ENCODE data around the gene BCO2. TPM values are rescaled to one million over a fixed set of nuclear protein-coding genes. Genes with fewer than 3 reads are reported as not detected.

The BCO2 gene
- total RNA-seq, 2 experiments from 2014 or later: 1.0 to 1.4 TPM

DNA sequence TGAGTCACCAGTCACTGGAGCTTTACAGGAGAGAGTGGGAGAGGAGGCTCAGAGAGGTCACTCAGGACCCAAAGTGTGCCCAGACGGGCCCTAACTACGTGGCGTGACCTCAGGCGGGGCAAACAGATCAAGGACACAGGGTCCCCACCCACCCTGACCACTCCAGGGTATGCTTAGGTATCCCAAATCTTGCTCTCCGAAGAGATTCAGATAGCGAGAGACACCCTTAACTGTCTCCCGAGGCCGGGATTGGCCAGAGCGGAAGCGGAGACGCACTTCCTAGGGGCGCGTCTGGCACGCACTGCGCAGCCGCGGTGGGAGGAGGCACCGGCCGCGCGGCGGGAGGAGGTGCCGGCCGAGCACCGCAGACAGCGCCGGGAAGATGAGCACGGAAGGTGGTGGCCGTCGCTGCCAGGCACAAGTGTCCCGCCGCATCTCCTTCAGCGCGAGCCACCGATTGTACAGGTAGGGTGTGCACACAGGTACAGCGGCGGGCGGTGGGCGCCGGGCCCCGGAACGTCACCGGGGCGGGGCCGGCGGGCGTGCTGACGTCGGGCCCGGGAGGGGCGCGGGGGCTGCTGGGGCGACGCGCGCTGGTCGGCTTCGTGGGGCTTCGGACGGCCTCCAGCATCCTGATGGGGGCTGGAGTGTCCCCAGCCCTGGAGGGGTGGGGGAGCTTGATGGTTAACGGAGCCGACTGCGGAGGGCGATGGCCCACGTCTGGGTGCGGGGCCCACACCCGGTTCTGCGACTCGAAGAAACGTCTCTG, 50.9 kb downstream of the BCO2 start, which contains the start of gene PTS:
Gene PTS, plus strand, starts transcription at position 367 of the 769 bp plus-strand sequence. Its CDS starts 16 bp downstream, at position 383.
- POLR2A ChIA-PET: interaction anchor here (0.6 to 2.0 kb wide), 9 partner anchors 10 to 381 kb away, joined by 3 to 19 read pairs (median 3); no protein-coding TSS in a partner anchor
- H3K4me1 Mint-ChIP-seq: peaks cover 32% of the 10 kb centered on the region

DNA sequence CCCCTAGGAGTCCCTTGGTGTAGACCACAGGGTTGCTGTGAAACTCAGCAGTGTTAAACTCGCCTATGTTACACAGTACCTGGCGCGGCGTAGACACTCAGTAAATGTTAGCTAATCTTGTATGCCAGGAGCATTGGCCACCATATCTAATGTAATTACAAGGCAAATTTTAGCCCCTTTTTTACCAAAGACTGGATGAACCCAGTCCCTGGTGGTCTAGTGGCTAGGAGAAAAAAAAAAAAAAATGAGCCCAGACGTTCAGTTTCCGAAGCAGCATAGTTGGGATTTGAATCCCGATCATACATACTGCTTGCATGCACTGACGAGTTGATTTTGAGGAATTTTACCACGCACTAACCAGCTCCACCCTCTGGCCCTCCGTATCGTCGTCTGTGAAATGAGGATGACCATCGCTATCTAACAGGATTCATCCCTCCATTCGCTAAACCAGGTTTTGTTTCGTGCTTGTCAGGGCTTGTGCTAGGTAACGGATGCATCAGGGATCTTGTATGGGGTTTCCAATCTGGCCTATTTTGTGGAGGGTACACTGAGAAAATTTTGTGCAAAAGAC, 51.6 kb downstream of the BCO2 start:
- DNase-seq: no peak
- Mint-ChIP-seq H3K27ac (peak overlapping the region; percentile 90), H3K4me3 (peak overlapping the region; percentile 80), H3K4me1 (peaks cover 30% of the 10 kb centered on the region), H3K36me3 (ENCODE audit: low read depth) (peaks cover 34% of the 10 kb centered on the region), H3K27me3 (no peaks in the 10 kb centered on the region), H3K9me3 (no peaks in the 10 kb centered on the region)
- POLR2A ChIA-PET: interaction anchor here (0.6 to 2.0 kb wide), 11 partner anchors 10 to 481 kb away, joined by 3 to 19 read pairs (median 3); no protein-coding TSS in a partner anchor
- CTCF ChIA-PET: interaction anchor here (0.7 to 1.9 kb wide), 3 partner anchors 53 to 1535 kb away, joined by 3 to 22 read pairs (median 9); no protein-coding TSS in a partner anchor

More for the DNA sequence above, 50.9 kb downstream of the BCO2 start, which contains the start of gene PTS:
- DNase-seq: peak; percentile 87
- H3K27ac Mint-ChIP-seq: peak within 1 kb of the TSS; percentile 90
- H3K27me3 Mint-ChIP-seq: no peaks in the 10 kb centered on the region
- H3K4me3 Mint-ChIP-seq: peak within 1 kb of the TSS; percentile 80
- peaks cover 33% of the 10 kb centered on the region for H3K36me3 Mint-ChIP-seq (ENCODE audit: low read depth)
- CTCF ChIA-PET: interaction anchor here (0.7 to 1.9 kb wide), 3 partner anchors 54 to 1535 kb away, joined by 3 to 22 read pairs (median 9); no protein-coding TSS in a partner anchor
- no peaks in the 10 kb centered on the region for H3K9me3 Mint-ChIP-seq

DNA sequence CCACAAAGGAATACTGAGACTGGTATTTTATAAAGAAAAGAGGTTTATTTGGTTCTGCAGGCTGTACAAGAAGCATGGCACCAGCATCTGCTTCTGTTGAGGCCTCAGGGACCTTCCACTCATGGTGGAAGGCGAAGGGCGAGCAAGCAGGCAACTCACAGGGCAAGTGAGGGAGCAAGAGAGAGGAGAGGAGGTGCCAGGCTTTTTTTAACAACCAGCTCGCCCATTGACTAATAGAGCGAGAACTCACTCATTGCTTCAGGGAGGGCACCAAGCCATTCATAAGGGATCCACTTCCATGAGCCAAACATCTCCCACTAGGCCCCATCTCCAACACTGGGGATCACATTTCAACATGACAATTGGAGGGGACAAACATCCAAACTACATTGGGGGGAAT, 52.2 kb downstream of the BCO2 start:
- ChIA-PET CTCF (interaction anchor here (1.3 kb wide), 2 partner anchors 8 to 53 kb away, joined by 5 to 15 read pairs; no protein-coding TSS in a partner anchor), POLR2A (interaction anchor here (0.6 to 1.9 kb wide), 5 partner anchors 9 to 482 kb away, joined by 3 to 5 read pairs (median 3); no protein-coding TSS in a partner anchor)
- peak overlapping the region; percentile 90 for H3K27ac Mint-ChIP-seq
- peak overlapping the region; percentile 80 for H3K4me3 Mint-ChIP-seq
- no peaks in the 10 kb centered on the region for H3K27me3 Mint-ChIP-seq
- no peak for DNase-seq
- peaks cover 40% of the 10 kb centered on the region for H3K36me3 Mint-ChIP-seq (ENCODE audit: low read depth)
- H3K4me1 Mint-ChIP-seq: peaks cover 30% of the 10 kb centered on the region
- no peaks in the 10 kb centered on the region for H3K9me3 Mint-ChIP-seq

DNA sequence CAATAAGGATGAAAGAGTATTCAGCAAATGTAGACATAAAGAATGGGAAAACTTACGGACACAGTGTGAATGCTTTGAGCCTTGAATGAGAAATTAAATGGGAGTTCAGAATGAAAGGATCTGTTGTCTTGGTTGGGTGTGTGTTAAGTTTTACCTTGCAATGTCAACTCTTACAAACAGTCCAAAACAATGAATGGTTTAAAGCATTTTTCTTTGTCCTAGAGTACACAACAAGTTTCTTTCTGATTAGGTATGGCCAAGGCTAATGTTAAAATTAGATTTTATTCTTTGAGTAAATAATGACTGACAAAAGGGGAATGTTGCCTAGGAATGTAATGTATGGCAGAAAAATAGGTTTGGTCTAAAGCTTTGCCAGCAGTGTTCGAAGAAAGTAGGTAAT, 53.4 kb downstream of the BCO2 start:
- no peaks in the 10 kb centered on the region for H3K9me3 Mint-ChIP-seq
- H3K4me3 Mint-ChIP-seq: no peak overlapping the region
- peaks cover 29% of the 10 kb centered on the region for H3K4me1 Mint-ChIP-seq
- H3K27ac Mint-ChIP-seq: no peak overlapping the region
- peaks cover 40% of the 10 kb centered on the region for H3K36me3 Mint-ChIP-seq (ENCODE audit: low read depth)
- CTCF ChIA-PET: interaction anchor here (1.1 to 3.9 kb wide), 3 partner anchors 9 to 51 kb away, joined by 3 to 29 read pairs (median 5); no protein-coding TSS in a partner anchor
- DNase-seq: no peak
- POLR2A ChIA-PET: no interaction called here
- H3K27me3 Mint-ChIP-seq: no peaks in the 10 kb centered on the region

DNA sequence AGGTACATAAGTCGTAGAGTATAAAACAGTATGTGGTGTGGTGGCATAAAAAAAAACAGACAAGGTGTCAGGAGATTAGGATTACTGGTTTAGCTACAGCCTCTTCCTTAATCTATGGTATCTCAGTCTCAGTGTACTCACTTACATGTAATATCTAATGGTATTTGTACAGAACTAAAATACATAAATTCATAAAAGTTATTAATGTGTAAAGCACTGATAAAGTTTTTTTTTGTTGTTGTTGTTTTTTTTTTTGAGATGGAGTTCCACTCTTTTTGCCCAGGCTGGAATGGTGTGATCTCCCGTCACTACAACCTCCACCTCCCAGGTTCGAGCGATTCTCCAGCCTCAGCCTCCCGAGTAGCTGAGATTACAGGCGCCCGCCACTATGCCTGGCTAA, 53.8 kb downstream of the BCO2 start:
- H3K27me3 Mint-ChIP-seq: no peaks in the 10 kb centered on the region
- H3K4me3 Mint-ChIP-seq: no peak overlapping the region
- CTCF ChIA-PET: interaction anchor here (1.1 to 3.9 kb wide), 2 partner anchors 10 to 51 kb away, joined by 3 to 29 read pairs; no protein-coding TSS in a partner anchor
- peaks cover 43% of the 10 kb centered on the region for H3K36me3 Mint-ChIP-seq (ENCODE audit: low read depth)
- no peak overlapping the region for H3K27ac Mint-ChIP-seq
- POLR2A ChIA-PET: no interaction called here
- H3K9me3 Mint-ChIP-seq: no peaks in the 10 kb centered on the region
- no peak for DNase-seq
- peaks cover 29% of the 10 kb centered on the region for H3K4me1 Mint-ChIP-seq

DNA sequence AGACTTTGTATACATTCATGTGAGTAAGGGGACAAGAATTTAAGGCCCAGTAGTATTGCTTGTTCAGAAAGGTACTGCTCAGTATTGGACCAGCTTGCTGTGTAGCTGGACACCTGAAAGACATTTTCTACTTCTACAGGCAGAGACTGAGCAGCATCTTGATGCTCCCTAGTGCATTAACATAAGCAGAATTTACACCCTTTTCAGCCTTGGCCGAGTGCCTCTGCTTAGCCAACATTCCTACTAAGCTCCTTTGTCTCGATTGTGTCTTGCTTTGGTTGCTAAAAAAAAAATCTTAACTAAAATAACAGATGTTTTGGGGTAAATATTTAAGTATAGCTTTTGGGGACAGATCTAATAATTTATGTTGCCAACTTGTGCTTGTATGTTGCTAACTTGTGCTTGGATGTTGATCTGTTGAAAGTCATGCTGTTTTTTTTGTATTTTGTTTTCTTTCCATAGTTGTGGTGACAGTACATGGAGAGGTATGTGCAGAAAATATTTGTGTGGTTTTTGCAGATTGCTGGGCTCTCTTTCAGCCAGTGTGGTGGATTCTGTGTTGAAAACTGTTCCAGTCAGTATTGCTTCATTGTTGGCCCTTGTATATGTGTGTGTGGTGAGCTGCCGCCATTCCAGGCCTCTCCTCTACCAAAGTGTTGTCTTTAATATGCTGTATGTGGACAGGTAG, 54.6 kb downstream of the BCO2 start:
- peaks cover 46% of the 10 kb centered on the region for H3K36me3 Mint-ChIP-seq (ENCODE audit: low read depth)
- H3K9me3 Mint-ChIP-seq: no peaks in the 10 kb centered on the region
- ChIA-PET POLR2A (no interaction called here), CTCF (interaction anchor here (1.1 to 3.9 kb wide), 2 partner anchors 11 to 50 kb away, joined by 3 to 29 read pairs; no protein-coding TSS in a partner anchor)
- H3K4me3 Mint-ChIP-seq: no peak overlapping the region
- peaks cover 29% of the 10 kb centered on the region for H3K4me1 Mint-ChIP-seq
- DNase-seq: no peak
- H3K27ac Mint-ChIP-seq: no peak overlapping the region
- H3K27me3 Mint-ChIP-seq: no peaks in the 10 kb centered on the region

DNA sequence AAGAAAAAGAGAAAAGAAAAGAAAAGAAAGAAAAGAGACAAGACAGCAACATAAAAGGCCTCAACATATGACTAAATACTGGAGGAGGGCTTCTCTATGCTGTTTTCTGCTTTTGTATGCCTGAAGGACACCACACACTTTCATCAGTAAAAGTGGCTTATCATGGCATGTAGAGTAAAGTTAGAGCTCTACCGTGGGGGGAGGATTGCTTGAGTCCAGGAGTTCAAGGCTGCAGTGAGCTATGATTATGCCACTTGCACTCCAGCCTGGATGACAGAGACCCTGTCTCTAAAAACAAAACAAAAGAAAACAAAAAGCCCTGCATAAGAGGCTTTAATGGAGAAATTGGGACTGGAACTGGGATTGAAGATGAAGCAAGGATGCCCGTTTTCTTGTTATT, 56.6 kb downstream of the BCO2 start:
- Mint-ChIP-seq H3K36me3 (ENCODE audit: low read depth) (peaks cover 62% of the 10 kb centered on the region), H3K27me3 (no peaks in the 10 kb centered on the region)
- POLR2A ChIA-PET: no interaction called here

DNA sequence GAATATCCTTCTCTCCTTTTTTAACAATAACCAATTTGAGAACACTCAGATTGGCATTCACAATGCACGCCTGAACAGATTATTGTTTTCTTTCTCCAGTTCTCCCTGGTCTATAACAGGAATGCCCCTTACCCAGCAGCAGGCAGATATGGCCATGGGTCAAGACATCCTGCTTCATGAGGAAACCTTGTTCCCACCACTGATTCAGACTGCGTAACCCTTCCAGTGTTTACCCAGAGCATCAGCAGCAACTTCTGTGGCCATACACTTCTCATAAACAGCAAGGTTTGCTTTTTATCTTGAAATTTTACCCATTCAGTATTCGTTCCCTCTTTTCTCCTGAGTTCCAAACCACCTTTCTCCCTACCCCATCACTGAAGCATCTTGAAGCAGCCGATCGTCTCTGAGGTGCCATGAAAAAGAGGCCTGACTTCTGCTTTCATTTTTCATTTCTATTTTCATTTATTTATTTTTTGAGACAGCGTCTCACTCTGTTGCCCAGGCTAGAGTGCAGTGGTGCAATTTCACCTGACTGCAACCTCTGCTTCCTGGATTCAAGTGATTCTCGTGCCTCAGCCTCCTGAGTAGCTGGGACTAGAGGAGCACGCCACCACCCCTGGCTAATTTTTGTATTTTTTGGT, 60.6 kb downstream of the BCO2 start:
- Mint-ChIP-seq H3K36me3 (ENCODE audit: low read depth) (peaks cover 60% of the 10 kb centered on the region), H3K9me3 (no peaks in the 10 kb centered on the region), H3K4me1 (no peaks in the 10 kb centered on the region), H3K4me3 (no peak overlapping the region), H3K27ac (no peak overlapping the region), H3K27me3 (no peaks in the 10 kb centered on the region)
- ChIA-PET CTCF (no interaction called here), POLR2A (no interaction called here)
- DNase-seq: no peak

More for the DNA sequence above, 56.6 kb downstream of the BCO2 start:
- Mint-ChIP-seq H3K27ac (no peak overlapping the region), H3K4me3 (no peak overlapping the region), H3K9me3 (no peaks in the 10 kb centered on the region), H3K4me1 (peaks cover 21% of the 10 kb centered on the region)
- CTCF ChIA-PET: interaction anchor here (1.2 to 3.9 kb wide), 2 partner anchors 12 to 48 kb away, joined by 3 to 29 read pairs; no protein-coding TSS in a partner anchor
- DNase-seq: no peak

DNA sequence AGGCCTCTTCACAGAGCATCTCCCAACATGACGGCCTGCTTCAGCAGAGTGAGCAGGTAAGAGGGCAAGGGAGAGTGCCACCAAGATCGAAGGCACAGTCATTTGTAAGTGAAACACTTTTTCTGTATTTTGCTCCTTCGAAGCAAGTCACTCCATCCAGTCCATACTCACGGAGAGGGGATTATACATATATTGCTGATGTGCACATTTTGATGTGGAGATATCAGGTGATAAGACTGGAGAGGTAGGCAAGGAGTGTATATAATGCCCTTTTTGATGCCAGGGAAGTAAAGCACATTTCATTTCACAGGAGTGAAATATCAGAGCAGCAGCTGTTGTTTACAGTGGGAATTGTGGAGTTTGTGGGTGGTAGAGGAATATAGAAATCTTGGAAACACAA, 62.1 kb downstream of the BCO2 start:
- ChIA-PET CTCF (no interaction called here), POLR2A (no interaction called here)
- Mint-ChIP-seq H3K4me3 (no peak overlapping the region), H3K27ac (no peak overlapping the region), H3K36me3 (ENCODE audit: low read depth) (peaks cover 52% of the 10 kb centered on the region), H3K4me1 (no peaks in the 10 kb centered on the region), H3K27me3 (no peaks in the 10 kb centered on the region), H3K9me3 (no peaks in the 10 kb centered on the region)
- no peak for DNase-seq

DNA sequence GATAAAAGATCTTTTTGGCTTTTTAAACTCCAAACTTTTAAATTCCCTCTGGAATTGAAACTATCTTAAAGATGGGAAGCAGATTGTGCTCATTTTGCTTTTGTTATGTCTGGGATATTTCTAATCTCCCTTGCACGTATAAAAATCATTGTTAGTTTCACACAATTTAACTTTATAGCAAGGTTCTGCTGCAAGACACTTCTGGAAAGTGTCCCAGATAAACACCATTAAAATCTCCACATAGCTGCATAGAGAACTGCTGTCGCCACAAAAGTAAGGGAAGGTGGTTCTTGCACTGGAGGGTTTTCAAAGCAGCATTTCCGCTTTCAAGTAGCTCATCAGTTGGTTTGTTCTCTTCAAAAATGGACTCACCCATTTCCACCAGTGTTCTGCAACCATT, 62.7 kb downstream of the BCO2 start:
- Mint-ChIP-seq H3K9me3 (no peaks in the 10 kb centered on the region), H3K27ac (no peak overlapping the region), H3K27me3 (no peaks in the 10 kb centered on the region), H3K4me1 (no peaks in the 10 kb centered on the region), H3K4me3 (no peak overlapping the region), H3K36me3 (ENCODE audit: low read depth) (peaks cover 57% of the 10 kb centered on the region)
- no peak for DNase-seq
- POLR2A ChIA-PET: interaction anchor here (1.2 kb wide), 1 partner anchor 11 kb away, joined by 3 read pairs; the partner anchor contains the start of gene PTS
- CTCF ChIA-PET: no interaction called here

DNA sequence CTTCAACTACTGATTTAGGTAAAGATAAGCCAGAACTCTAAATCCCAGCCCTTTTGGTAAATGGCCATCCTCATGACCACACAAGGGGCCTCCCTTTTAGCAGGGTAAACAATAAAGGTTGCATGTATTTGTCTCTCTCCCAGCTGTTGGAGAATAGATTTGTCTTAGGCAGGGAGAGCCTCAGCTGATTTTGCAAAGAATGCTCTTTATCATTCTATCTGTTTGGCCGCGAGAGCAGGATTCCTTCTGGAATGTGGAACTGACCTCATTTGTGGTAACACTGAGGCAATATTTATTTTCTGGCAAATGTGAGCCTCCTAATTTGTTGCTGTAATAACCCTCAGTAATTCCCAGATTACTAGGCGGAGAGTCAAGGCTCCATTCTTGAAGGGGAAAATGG, 66.2 kb downstream of the BCO2 start:
- peaks cover 39% of the 10 kb centered on the region for H3K36me3 Mint-ChIP-seq (ENCODE audit: low read depth)
- H3K27ac Mint-ChIP-seq: no peak overlapping the region
- DNase-seq: no peak
- H3K4me1 Mint-ChIP-seq: no peaks in the 10 kb centered on the region
- no peak overlapping the region for H3K4me3 Mint-ChIP-seq
- POLR2A ChIA-PET: interaction anchor here (1.4 kb wide), 1 partner anchor 15 kb away, joined by 4 read pairs; no protein-coding TSS in a partner anchor
- H3K9me3 Mint-ChIP-seq: no peaks in the 10 kb centered on the region
- CTCF ChIA-PET: interaction anchor here (1.2 kb wide), 1 partner anchor 39 kb away, joined by 4 read pairs; no protein-coding TSS in a partner anchor
- peaks cover 4% of the 10 kb centered on the region for H3K27me3 Mint-ChIP-seq

DNA sequence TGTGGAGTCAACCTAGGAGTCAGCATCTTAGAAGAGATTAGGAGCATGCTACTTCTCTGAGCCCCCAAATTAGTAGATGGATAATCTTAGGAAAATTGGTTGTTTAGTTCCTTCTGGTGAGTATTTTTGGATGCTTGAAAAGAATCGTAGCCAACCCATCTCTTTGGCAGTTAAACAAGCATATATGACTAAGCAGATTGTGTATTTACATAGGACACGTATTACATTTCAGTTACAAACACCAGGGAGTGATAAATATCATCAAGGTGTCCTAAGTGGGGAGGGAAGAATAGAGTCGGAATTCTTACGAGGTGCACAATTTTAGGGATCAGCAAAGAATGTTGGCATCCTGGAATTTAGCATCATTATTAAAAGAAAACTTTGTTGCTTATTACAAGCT, 71.9 kb downstream of the BCO2 start:
- POLR2A ChIA-PET: no interaction called here
- H3K9me3 Mint-ChIP-seq: no peaks in the 10 kb centered on the region

More for the DNA sequence above, 71.9 kb downstream of the BCO2 start:
- CTCF ChIA-PET: no interaction called here
- H3K36me3 Mint-ChIP-seq (ENCODE audit: low read depth): peaks cover 4% of the 10 kb centered on the region
- peaks cover 4% of the 10 kb centered on the region for H3K27me3 Mint-ChIP-seq
- H3K4me3 Mint-ChIP-seq: no peak overlapping the region
- no peak overlapping the region for H3K27ac Mint-ChIP-seq
- no peak for DNase-seq
- no peaks in the 10 kb centered on the region for H3K4me1 Mint-ChIP-seq

Measured in activated CD4-positive, alpha-beta memory T cell treated with anti-CD3 and anti-CD28 coated beads, Interleukin-2, amount 10 ng/mL, durations not matched to agents 7 days and 5 days (primary cell).